HG03432 (cell line): Measurements from ENCODE around the gene UPK1A.
"Not testable (repeated sequence)": the region's sequence is repeated elsewhere in the genome, so short reads cannot be mapped to it uniquely, and the experiment has no call there.

ENCODE experiments used
- ATAC-seq: cut with Tn5 transposase; IDR thresholded peaks from one replicate; pipeline ENCODE4 v1.9.1; 2021; ENCODE audit warnings: mild to moderate bottlenecking, moderate library complexity; ENCODE audit not compliant: unreplicated experiment

Gene UPK1A

DNA sequence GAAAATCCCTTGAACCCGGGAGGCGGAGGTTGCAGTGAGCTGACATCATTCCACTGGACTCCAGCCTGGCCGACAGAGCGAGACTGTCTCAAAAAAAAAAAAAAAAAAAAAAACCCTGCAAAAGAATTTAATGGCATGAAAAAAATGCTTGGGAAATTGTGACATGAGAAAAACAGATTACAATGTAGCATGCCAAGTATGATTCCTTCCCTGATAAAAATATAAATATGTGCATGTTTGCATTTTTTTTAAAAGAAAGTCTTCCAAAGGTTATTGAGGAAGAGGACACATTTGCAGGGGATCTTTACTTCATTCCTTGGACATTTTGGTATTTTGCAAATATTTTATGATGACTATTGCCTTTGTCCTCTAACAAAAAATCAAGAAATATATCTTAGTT is 23.5 kb downstream of the UPK1A start:
- no peak for ATAC-seq

GRCh38 chr19:35691106-35691505 is 24.8 kb downstream of the UPK1A start:
- ATAC-seq = not testable (repeated sequence)

GRCh38 chr19:35692010-35692409 is 25.7 kb downstream of the UPK1A start:
- no peak for ATAC-seq

GRCh38 chr19:35693422-35693821 is 27.1 kb downstream of the UPK1A start:
- ATAC-seq = no peak

DNA sequence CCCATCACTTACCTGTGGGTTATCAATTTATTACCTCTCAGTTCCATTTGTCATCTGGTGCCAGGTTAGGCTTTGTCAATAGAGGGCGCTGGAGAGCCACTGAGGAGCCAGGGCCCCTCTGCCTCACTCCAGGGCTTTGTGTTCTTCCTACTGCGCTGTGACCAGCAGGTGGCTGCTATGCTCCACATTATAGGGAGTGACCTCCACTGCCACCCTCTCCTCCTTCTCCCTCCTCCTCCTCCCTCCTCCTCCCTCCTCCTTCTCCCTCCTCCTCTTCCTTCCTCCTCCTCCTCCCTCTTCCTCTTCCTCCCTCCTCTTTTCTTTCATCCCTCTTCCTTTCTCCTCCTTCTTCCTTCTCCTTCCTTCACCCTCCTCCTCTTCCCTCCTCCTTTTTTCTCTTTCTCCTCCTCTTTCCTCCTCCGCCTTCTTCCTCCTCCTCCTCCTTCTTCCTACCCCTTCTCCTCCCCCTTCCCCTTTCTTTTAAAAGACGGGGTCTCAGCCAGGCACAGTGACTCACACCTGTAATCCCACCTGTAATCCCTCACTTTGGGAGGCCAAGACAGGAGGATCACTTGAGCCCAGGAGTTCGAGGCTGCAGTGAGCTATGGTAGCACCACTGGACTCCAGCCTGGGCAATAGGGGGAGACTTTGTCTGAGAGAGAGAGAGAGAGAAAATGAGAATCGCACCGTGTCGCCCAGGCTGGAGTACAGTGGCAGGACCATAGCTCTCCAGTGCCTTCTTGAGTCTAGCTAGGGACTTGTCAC is 27.7 kb downstream of the UPK1A start:
- ATAC-seq = peak; percentile 74

GRCh38 chr19:35695895-35696422 is 29.6 kb downstream of the UPK1A start:
- no peak for ATAC-seq

- ATAC-seq = no peak
Observed at GRCh38 chr19:35696835-35697234, 30.5 kb downstream of the UPK1A start.

- ATAC-seq = peak; percentile 87
Observed at GRCh38 chr19:35702223-35703012, 36.1 kb downstream of the UPK1A start.

GRCh38 chr19:35703343-35703742 is 37.0 kb downstream of the UPK1A start:
- no peak for ATAC-seq

GRCh38 chr19:35704218-35704617 is 37.9 kb downstream of the UPK1A start, which contains the start of gene ZBTB32:
TSS of gene ZBTB32 (plus strand) at chr19:35704558. CDS start at chr19:35714627, 10,069 bp downstream.
- ATAC-seq = no peak

GRCh38 chr19:35708391-35708790 is 42.1 kb downstream of the UPK1A start:
- ATAC-seq = no peak

- ATAC-seq = peak; percentile 35
Observed at GRCh38 chr19:35710784-35711723, 44.7 kb downstream of the UPK1A start.

GRCh38 chr19:35712567-35713505 is 46.5 kb downstream of the UPK1A start:
- ATAC-seq = peak; percentile 7

- no peak for ATAC-seq
Observed at GRCh38 chr19:35713506-35713850, 47.2 kb downstream of the UPK1A start.

DNA sequence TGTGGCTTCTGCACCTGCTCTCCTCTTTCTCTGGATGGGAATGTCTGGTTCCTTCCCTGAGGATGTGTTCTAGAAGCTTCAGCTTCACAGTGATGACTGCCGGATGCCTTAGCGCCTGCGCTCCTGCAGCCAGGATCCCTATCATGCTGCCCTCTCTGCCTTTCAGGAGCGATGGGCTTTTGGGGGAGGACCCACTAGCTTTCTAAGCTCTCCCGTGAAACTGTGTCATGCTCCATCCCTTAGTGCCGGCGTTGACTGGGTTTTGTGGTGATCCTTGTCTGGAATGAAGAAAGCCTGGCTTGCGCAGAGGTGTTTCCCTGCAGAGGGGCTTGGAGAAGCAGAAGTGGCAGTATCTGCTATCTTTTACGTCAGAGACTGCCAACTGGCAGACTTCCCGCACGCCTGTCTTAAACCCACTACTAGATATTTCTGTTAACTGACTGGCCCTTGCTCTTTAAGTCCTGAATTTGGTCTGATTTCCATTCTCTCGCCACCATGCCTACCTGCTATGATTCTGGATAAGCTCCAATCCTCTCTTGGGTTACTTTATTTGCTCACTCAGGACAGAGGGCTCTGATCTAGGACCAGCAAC is 47.7 kb downstream of the UPK1A start:
- no peak for ATAC-seq

DNA sequence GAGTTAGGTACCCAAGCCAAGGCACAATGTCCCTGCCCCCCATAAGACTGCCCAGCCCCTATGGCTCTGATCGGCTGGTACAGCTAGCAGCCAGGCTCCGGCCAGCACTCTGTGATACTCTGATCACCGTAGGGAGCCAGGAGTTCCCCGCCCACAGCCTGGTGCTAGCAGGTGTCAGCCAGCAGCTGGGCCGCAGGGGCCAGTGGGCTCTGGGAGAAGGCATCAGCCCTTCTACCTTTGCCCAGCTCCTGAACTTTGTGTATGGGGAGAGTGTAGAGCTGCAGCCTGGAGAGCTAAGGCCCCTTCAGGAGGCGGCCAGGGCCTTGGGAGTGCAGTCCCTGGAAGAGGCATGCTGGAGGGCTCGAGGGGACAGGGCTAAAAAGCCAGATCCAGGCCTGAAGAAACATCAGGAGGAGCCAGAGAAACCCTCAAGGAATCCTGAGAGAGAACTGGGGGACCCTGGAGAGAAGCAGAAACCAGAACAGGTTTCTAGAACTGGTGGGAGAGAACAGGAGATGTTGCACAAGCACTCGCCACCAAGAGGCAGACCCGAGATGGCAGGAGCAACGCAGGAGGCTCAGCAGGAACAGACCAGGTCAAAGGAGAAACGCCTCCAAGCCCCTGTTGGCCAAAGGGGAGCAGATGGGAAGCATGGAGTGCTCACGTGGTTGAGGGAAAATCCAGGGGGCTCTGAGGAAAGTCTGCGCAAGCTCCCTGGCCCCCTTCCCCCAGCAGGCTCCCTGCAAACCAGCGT is 48.5 kb downstream of the UPK1A start:
- ATAC-seq = no peak

- ATAC-seq = no peak
Observed at GRCh38 chr19:35715355-35715809, 49.1 kb downstream of the UPK1A start.

- no peak for ATAC-seq
Observed at GRCh38 chr19:35715981-35716800, 49.9 kb downstream of the UPK1A start.
